ENCODE results near the gene MAP2K3. TPM values are rescaled to one million over a fixed set of nuclear protein-coding genes. Genes with fewer than 3 reads are reported as not detected.

MAP2K3 gene
- total RNA-seq, 1 experiment from 2014 or later: 50.9 TPM

DNA sequence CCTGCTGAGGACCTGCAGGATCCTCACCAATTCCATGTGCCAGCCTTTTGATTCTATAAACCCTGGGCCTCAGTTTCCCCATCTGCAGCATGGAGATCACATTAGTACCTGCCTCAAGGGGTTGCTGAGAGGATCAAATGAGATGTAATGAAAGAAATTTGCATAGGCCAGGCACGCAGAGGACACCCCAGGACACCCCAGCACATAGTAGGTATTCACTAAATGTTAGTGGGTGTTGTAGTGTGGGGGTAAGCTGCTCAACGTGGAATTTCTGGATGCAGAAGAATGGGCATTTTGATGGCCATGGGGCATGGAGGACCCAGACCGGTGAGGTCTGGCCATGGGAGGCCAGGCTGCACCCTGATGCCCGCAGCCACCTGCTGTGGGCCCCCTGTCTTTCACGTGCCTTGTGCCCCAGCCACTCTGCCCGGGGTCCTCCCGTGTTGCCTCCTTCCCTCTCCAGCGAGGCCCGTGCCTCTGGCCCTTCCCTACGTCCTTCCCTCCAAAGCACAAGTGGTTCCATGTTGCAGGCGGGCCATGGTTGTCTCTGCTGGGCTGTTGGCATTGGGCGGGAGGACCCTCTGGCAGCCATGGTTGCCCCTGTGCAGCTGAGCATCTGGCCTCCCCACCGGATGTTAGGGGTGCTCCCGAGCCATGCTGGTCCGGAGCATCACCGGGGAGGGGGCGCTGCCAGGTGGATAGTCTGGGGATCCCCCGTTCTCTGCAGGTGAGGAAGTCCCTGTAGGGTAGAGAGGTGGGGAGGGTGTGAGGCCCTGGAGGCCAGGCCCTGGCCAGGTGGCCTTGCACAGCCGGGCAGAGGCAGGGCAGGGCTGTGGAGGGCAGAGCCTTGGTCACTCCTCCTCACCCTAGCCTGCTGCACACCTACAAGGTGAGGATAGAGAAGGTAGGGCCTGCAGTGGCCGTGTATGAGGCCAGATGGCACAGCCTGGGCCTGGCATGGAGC, 8.6 kb downstream of the MAP2K3 start:
- H3K4me1 Mint-ChIP-seq (ENCODE audit: low read depth, unreplicated experiment): no peaks in the 10 kb centered on the region
- intact Hi-C loops (cut with micrococcal nuclease; ENCODE audit: unreplicated experiment): no loop called here
- H3K9me3 ChIP-seq: no peaks in the 10 kb centered on the region
- ChIA-PET POLR2A (no interaction called here), CTCF (no interaction called here)
- H3K36me3 ChIP-seq (ENCODE audit: control insufficient read depth, insufficient read depth, low read length): no peaks in the 10 kb centered on the region
- no peak overlapping the region for H3K4me3 Mint-ChIP-seq (ENCODE audit: unreplicated experiment)
- H3K4me3 ChIP-seq (ENCODE audit: low read depth, low read length): no peak overlapping the region
- no peaks in the 10 kb centered on the region for H3K27me3 ChIP-seq (replicated peaks; ENCODE audit: control insufficient read depth, insufficient read depth, low read length)
- H3K36me3 Mint-ChIP-seq (ENCODE audit: insufficient read depth, unreplicated experiment): no peaks in the 10 kb centered on the region
- no TSS peak for BruUV-seq (replicated peaks)
- no peak overlapping the region for H3K27ac Mint-ChIP-seq (ENCODE audit: unreplicated experiment)
- no peaks in the 10 kb centered on the region for H3K9me3 Mint-ChIP-seq (ENCODE audit: unreplicated experiment)
- peaks cover 2% of the 10 kb centered on the region; the same call in 1 of the 2 replicates for H3K4me1 ChIP-seq
- H3K27me3 Mint-ChIP-seq (ENCODE audit: insufficient read depth, unreplicated experiment): no peaks in the 10 kb centered on the region
- no peak for TF ChIP-seq CTCF (IDR thresholded peaks at IDR 0.05; ENCODE audit: insufficient read depth in 1 of 2, low read depth in 1 of 2, low read length in 1 of 2, severe bottlenecking in 1 of 2, unreplicated experiment in 1 of 2)
- no peak for DNase-seq

DNA sequence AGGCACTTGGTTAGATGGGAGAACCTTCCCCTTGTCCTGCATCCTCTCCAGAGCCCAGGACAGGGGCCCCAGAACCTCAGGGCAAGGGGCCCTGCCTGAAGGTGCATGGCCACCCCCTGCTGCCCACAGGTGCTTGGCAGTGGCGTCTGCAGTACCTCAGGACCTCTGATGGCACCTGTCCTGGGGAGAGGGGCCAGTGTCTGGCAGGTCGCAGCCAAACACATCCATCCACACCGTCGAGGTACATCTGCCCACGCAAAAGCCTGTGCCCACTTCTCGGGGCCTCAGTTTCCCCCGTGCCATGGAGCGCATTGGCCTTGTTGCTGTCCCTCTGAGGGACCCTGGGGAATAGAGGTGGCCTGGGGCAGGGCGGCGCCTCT, 9.3 kb downstream of the MAP2K3 start:
- Mint-ChIP-seq H3K9me3 (ENCODE audit: unreplicated experiment) (no peaks in the 10 kb centered on the region), H3K27ac (ENCODE audit: unreplicated experiment) (no peak overlapping the region), H3K27me3 (ENCODE audit: insufficient read depth, unreplicated experiment) (no peaks in the 10 kb centered on the region), H3K4me1 (ENCODE audit: low read depth, unreplicated experiment) (no peaks in the 10 kb centered on the region), H3K36me3 (ENCODE audit: insufficient read depth, unreplicated experiment) (peaks cover 5% of the 10 kb centered on the region), H3K4me3 (ENCODE audit: unreplicated experiment) (no peak overlapping the region)
- H3K4me1 ChIP-seq: no peaks in the 10 kb centered on the region
- DNase-seq: no peak
- POLR2A ChIA-PET: no interaction called here
- H3K27me3 ChIP-seq (replicated peaks; ENCODE audit: control insufficient read depth, insufficient read depth, low read length): no peaks in the 10 kb centered on the region
- CTCF ChIA-PET: no interaction called here
- H3K9me3 ChIP-seq: no peaks in the 10 kb centered on the region
- no peak for TF ChIP-seq CTCF (IDR thresholded peaks at IDR 0.05; ENCODE audit: insufficient read depth in 1 of 2, low read depth in 1 of 2, low read length in 1 of 2, severe bottlenecking in 1 of 2, unreplicated experiment in 1 of 2)
- no peaks in the 10 kb centered on the region for H3K36me3 ChIP-seq (ENCODE audit: control insufficient read depth, insufficient read depth, low read length)
- BruUV-seq (replicated peaks): no TSS peak
- no peak overlapping the region for H3K4me3 ChIP-seq (ENCODE audit: low read depth, low read length)
- intact Hi-C loops (cut with micrococcal nuclease; ENCODE audit: unreplicated experiment): no loop called here

DNA sequence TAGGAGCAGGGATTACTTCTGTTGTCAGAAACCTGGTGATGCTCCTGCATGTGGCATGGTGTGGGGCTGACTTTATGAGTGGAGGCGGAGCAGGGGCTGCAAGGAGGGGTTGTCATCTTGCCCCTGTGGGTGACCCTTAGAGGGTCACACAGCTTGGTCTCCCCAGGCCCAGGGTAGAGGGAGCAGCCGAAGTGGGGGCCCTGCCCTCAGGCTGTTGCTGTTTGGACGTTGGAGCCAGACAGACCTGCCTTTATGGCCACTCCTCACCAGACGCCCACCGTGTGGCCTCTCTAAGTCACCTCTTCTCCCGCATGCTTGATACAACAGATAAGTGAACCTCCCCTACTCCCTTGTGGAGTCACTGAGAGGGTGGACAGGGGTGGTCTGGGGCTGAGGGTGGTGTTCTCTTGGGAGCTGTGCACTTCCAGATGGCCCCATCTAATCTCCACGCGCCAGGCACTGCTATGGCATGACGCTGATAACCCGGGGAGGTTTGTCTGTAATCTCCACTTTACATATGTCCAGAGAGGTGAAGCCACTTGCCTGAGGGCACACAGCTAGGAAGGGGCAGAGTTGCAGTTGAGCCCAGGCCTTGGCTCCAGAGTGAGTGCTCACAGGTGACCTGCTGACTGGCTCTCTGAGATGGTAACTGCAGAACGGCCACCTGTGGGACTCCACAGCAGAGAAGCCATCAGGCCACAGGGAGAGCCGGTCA, 10.0 kb downstream of the MAP2K3 start:
- H3K4me1 Mint-ChIP-seq (ENCODE audit: low read depth, unreplicated experiment): no peaks in the 10 kb centered on the region
- no peaks in the 10 kb centered on the region for H3K9me3 Mint-ChIP-seq (ENCODE audit: unreplicated experiment)
- Histone ChIP-seq H3K27me3 (replicated peaks; ENCODE audit: control insufficient read depth, insufficient read depth, low read length) (no peaks in the 10 kb centered on the region), H3K4me3 (ENCODE audit: low read depth, low read length) (no peak overlapping the region), H3K36me3 (ENCODE audit: control insufficient read depth, insufficient read depth, low read length) (no peaks in the 10 kb centered on the region), H3K9me3 (no peaks in the 10 kb centered on the region), H3K4me1 (no peaks in the 10 kb centered on the region)
- peaks cover 5% of the 10 kb centered on the region for H3K36me3 Mint-ChIP-seq (ENCODE audit: insufficient read depth, unreplicated experiment)
- TF ChIP-seq CTCF (IDR thresholded peaks at IDR 0.05; ENCODE audit: insufficient read depth in 1 of 2, low read depth in 1 of 2, low read length in 1 of 2, severe bottlenecking in 1 of 2, unreplicated experiment in 1 of 2): no peak
- ChIA-PET CTCF (no interaction called here), POLR2A (no interaction called here)
- intact Hi-C loops (cut with micrococcal nuclease; ENCODE audit: unreplicated experiment): no loop called here
- no peak overlapping the region for H3K4me3 Mint-ChIP-seq (ENCODE audit: unreplicated experiment)
- no peak overlapping the region for H3K27ac Mint-ChIP-seq (ENCODE audit: unreplicated experiment)
- H3K27me3 Mint-ChIP-seq (ENCODE audit: insufficient read depth, unreplicated experiment): no peaks in the 10 kb centered on the region
- DNase-seq: no peak
- BruUV-seq (replicated peaks): no TSS peak
